OCI-LY7 (cell line): Measurements from ENCODE around the gene ABCA10.

Experiments used
- EZH2phosphoT487 ChIP-seq: fragments of 200-600 bp; sonication (generic); IDR thresholded peaks from 2 replicates; pipeline ENCODE4 v1.6.1; 2018; ENCODE audit warnings: low read depth, borderline replicate concordance, mild to moderate bottlenecking, mixed run types, antibody characterized with exemption, low read length, moderate library complexity, mixed read lengths
- TF ChIP-seq, protein P1 (sequence below): fragments of 200-600 bp; sonication (generic); conservative IDR thresholded peaks from 2 replicates; pipeline ENCODE4 v1.5.1; 2014; ENCODE audit warnings: mild to moderate bottlenecking, antibody characterized with exemption, low read length, moderate library complexity, mixed read lengths

DNA sequence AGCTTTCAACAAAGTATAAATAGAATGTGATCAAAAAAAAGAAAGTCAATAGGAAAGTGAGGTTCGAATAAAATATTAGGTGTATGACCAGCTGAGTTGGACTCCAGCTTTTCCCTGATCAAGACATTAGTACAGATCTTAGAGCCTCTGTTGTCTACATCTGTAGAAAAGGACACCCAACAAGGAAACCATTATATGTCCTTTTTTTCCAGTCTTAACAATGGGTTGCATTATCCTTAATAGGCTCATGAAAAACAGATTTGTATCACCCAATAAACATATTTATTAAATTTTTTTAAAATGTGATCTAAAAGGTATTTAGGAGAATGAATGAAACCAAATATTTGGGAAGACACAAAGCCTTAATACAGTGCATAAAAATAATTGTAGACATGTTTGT, 105.0 kb downstream of the ABCA10 start:
- TF ChIP-seq, protein P1, sequence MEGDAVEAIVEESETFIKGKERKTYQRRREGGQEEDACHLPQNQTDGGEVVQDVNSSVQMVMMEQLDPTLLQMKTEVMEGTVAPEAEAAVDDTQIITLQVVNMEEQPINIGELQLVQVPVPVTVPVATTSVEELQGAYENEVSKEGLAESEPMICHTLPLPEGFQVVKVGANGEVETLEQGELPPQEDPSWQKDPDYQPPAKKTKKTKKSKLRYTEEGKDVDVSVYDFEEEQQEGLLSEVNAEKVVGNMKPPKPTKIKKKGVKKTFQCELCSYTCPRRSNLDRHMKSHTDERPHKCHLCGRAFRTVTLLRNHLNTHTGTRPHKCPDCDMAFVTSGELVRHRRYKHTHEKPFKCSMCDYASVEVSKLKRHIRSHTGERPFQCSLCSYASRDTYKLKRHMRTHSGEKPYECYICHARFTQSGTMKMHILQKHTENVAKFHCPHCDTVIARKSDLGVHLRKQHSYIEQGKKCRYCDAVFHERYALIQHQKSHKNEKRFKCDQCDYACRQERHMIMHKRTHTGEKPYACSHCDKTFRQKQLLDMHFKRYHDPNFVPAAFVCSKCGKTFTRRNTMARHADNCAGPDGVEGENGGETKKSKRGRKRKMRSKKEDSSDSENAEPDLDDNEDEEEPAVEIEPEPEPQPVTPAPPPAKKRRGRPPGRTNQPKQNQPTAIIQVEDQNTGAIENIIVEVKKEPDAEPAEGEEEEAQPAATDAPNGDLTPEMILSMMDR = no peak
- TF ChIP-seq EZH2phosphoT487 = no peak
